ENCODE data around the gene C20orf204.
A peak's percentile ranks its signal among the peaks of the same experiment; 100 is the strongest.

Gene C20orf204

DNA sequence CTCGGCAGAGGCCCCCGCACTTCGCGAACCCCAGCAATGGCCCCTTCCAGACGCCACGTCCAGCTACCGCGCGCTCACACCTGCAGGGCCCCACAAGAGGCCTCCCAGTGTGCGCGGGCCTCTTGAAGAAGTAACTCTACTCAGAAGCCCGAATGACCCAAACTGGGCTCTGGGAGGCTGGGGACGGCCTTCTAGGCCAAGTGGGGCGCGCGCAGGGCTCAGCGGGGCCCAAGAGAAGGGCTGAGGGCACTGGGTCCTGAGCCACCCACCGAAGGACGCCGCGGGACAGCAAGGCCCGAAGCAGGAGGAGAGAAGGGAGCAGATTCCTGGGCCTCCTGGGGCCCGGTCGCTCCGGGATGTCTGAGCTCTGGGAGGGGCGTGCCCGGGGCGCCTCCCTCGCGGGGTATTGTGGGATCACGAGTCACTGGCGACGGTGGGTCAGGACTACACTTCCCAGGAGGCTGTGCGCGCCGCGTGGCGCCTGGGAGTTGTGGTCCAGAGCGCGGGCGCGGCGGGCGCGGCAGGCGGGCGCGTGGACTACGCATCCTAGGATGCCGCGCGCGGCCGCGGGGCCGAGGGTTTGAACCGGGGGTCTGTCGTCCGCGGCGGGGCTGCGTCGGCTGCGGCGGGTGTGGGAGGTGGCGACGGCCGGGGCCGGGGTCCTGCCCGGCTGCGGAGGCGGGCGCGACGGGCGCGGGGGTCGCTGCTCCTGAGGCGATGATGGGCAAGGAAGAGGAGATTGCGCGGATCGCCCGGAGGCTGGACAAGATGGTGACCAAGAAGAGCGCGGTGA lies 26.8 kb downstream of the C20orf204 start, which contains the start of gene TCEA2:
Gene TCEA2, plus strand, starts transcription at position 603 of the 793 bp plus-strand sequence. Its CDS starts 115 bp downstream, at position 718.
- TF ChIP-seq, protein P1, sequence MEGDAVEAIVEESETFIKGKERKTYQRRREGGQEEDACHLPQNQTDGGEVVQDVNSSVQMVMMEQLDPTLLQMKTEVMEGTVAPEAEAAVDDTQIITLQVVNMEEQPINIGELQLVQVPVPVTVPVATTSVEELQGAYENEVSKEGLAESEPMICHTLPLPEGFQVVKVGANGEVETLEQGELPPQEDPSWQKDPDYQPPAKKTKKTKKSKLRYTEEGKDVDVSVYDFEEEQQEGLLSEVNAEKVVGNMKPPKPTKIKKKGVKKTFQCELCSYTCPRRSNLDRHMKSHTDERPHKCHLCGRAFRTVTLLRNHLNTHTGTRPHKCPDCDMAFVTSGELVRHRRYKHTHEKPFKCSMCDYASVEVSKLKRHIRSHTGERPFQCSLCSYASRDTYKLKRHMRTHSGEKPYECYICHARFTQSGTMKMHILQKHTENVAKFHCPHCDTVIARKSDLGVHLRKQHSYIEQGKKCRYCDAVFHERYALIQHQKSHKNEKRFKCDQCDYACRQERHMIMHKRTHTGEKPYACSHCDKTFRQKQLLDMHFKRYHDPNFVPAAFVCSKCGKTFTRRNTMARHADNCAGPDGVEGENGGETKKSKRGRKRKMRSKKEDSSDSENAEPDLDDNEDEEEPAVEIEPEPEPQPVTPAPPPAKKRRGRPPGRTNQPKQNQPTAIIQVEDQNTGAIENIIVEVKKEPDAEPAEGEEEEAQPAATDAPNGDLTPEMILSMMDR (IDR thresholded peaks at IDR 0.05; ENCODE audit: low read depth, low read length): no peak
- peak within 1 kb of the TSS; percentile 89 for H3K4me3 ChIP-seq (ENCODE audit: low read depth, low read length)

DNA sequence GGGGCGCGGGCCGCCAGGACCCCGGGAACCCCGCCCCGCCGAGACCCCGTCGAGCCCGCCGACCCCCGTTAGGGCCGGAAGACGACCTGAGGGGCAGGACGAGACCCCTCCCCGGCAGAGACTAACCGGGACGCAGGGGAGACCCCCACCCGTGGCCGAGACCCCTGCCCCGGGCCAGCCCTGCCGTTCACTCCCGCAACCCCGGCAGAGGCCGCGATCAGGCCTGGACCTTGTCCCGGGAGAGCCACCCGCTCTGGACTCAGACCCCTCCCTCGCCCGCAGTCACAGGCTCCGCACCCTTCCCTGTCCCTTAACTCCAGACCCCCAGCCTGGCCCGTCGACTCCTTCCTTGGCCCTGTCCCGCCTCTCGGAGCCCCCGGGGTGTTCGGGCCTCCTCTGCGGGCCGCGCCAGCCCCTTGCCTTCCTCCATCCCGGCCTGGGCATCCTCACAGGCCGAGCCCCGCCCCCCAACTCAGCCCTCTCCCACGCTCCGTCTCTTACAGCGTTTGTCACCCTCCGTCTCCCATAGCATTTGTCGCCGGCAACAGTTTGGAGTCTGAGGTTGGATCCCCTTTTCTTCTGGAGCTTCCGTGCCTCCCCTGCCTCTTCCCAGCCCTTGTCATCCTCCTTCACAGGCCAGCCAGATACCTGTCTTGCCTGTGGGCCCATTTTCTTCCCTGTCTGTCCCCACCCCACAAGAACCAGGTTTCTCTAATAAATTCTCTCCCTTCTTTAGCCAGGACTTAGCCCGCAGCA lies 27.6 kb downstream of the C20orf204 start:
- peak overlapping the region; percentile 89 for H3K4me3 ChIP-seq (ENCODE audit: low read depth, low read length)

DNA sequence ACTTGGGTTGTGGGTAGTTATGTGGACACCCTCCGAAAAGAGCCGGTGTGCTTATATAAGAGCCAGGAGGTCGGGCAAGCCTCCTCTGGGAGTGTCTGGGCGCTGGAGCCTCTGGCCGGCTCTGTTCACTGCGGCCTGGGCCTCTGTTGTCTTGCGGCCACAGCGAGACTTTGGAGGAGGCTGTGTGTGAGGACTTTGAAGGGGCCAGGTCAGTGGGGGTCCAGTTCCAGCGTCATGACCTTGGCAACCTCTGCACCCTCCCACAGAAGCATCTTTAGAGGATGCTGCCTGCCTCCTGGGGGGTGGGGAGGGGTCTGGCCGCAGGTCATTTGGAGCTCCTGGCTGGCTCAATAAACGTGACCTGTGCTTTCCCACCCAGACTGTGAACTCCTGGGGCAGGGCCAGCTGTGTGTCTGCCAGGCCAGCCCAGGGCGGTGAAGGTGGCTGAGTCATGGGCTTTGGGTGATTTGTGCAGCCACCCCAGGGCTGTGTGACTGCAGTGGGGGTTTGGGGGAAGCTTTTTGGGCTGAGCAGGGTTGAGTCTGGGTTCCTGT lies 28.2 kb downstream of the C20orf204 start:
- H3K4me3 ChIP-seq (ENCODE audit: low read depth, low read length): peak overlapping the region; percentile 89
- TF ChIP-seq, protein P1 (IDR thresholded peaks at IDR 0.05; ENCODE audit: low read depth, low read length): no peak

More for the DNA sequence above, 27.6 kb downstream of the C20orf204 start:
- TF ChIP-seq, protein P1 (IDR thresholded peaks at IDR 0.05; ENCODE audit: low read depth, low read length): no peak

DNA sequence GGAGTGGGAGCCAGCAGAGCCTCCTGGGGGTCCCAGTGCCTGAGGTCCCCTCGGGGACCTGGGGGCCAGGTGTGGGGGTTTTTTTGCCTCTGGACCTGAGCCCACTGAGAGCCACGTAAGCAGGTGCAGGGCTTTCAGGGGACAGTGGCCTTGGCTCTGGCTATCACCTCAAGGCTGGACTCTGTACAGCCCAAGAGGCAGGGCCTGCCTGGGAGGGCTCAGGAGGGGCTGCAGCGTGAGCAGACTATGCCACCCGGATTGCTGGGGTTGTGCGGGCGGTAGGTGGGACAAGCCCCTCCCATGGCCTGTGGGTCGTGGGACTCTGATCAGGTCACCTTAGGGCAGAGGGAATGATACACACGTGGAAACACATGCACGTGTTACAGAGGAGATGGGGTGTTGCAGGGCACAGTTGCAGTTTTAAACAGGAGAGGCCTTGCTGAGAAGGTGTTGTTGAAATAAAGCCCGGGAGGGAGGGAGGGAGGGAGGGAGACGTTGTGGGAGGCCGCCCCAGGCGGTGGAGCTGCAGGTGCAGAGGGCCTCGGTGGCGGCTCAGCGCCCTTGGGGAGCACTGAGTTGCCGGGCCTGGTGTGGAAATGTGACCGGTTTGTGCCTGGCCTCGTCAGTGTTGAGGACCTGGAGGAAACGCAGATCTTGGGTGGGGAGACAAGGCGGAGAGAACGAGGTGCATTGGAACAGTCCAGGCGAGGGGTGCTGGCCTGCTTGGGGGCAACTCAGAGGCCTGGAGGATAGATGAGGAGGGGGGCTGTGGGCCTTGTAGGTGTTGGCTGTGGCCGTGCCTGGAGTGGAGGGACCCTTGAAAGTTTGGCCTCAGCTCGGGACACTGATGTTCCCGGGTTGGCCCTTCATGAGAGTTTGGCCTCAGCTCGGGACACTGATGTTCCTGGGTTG lies 29.3 kb downstream of the C20orf204 start:
- TF ChIP-seq, protein P1 (IDR thresholded peaks at IDR 0.05; ENCODE audit: low read depth, low read length): no peak
- H3K4me3 ChIP-seq (ENCODE audit: low read depth, low read length): no peak overlapping the region

DNA sequence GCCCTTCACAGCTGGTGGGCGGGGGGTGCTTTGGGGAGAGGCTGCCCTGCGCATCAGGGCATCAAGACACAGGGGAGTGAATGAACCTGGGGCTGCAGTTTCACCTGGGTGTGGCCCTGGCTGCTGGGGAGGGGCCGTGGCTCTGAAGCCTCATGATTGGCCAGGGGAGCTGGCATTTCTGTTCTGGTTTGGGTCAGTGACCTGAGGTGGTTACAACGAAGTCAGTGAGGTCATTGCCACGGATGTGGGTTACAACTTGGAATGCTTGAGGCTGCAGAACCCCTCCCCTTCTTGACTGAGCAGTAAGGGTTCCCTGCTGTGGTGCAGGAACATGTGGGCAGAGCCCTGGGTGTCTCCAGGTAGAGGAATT lies 30.0 kb downstream of the C20orf204 start:
- TF ChIP-seq, protein P1 (IDR thresholded peaks at IDR 0.05; ENCODE audit: low read depth, low read length): no peak
- H3K4me3 ChIP-seq (ENCODE audit: low read depth, low read length): no peak overlapping the region

DNA sequence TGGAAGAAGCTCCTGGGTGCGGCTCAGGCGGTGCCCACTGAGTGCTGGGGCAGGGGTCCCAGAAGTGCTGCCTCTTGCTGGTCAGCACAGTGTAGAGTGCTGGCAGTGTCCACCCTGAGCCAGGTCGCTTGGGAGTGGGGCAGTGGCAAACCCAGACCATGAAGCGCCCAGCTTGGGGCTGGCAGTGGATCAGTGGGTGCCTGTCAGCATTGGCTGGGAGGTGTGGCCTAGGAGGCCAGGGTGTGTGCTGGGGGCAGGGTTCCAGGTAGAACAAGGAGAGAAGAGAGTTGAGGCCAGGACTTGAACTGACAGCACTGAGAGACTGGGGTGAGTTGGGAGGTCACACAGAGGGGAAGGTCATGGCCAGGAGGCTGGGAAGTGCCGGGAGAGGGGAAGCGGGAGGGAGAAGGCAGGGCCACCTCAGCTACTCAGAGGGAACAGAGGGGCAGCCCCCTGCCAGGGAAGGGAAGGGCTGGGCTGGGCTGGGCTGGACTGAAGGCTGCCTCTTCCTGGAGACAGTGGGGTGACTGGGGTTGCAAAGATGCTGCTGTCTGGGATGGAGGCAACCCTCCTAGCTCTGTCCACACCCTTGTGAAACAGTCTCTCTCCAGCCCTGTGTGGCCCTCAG lies 31.1 kb downstream of the C20orf204 start:
- H3K4me3 ChIP-seq (ENCODE audit: low read depth, low read length): no peak overlapping the region
- TF ChIP-seq, protein P1 (IDR thresholded peaks at IDR 0.05; ENCODE audit: low read depth, low read length): no peak

Data from WI38 (cell line).